Adrenal gland (tissue), 12 donors: ENCODE results near the gene TOPAZ1. TPM values are rescaled to one million over a fixed set of nuclear protein-coding genes. Genes with fewer than 3 reads are reported as not detected.

ENCODE experiments used
- DNase-seq, 7 donors: peaks; one replicate each; pipeline ENCODE4 v3.0.0-alpha.2; 2019 to 2020
- H3K27ac ChIP-seq, 5 donors: fragments of 200-600 bp; sonication (generic) in 4 of 5; 1 replicate in 3 of 5; 2 replicates in 2 of 5; pipeline versions ENCODE4 v1.5.1 to v1.8.0; 2016 to 2020; ENCODE audit warnings: mild to moderate bottlenecking in 1 of 5
- H3K27me3 ChIP-seq: fragments of 200-600 bp; 2 replicates; pipeline ENCODE4 v1.8.0; 2021
- H3K36me3 ChIP-seq, 2 donors: fragments of 200-600 bp; replicated peaks in 1 of 2; 1 replicate in 1 of 2; 2 replicates in 1 of 2; pipeline versions ENCODE4 v1.5.1 to v1.8.0; 2018 to 2022
- H3K4me1 ChIP-seq, 2 donors: fragments of 200-600 bp; replicated peaks in 1 of 2; 1 replicate in 1 of 2; 2 replicates in 1 of 2; pipeline versions ENCODE4 v1.5.1 to v1.8.0; 2018 to 2021
- H3K4me3 ChIP-seq, 4 donors: fragments of 200-600 bp; sonication (generic) in 3 of 4; one replicate each; pipeline ENCODE4 v1.5.1; 2016 to 2018
- H3K9me3 ChIP-seq, 3 donors: fragments of 200-600 bp; sonication (generic) in 1 of 3; replicated peaks in 1 of 3; 1 replicate in 2 of 3; 2 replicates in 1 of 3; pipeline versions ENCODE4 v1.5.1 to v1.8.0; 2016 to 2021
- CTCF ChIP-seq, 6 experiments: fragments of 450-650 bp in 4 of 6; fragments of 200-600 bp in 2 of 6; sonication (generic) in 1 of 6; IDR thresholded peaks; 1 replicate in 5 of 6; 2 replicates in 1 of 6; pipeline versions ENCODE4 v1.5.1 to v1.8.0; 2016 to 2021; ENCODE audit warnings: antibody characterized with exemption in 6 of 6, mild to moderate bottlenecking in 2 of 6, moderate library complexity in 1 of 6
- POLR2A ChIP-seq, 2 donors: fragments of 450-650 bp; IDR thresholded peaks; one replicate each; pipeline ENCODE4 v1.6.1; 2017; ENCODE audit warnings: antibody characterized with exemption in 2 of 2, mild to moderate bottlenecking in 2 of 2, moderate library complexity in 1 of 2
- WGBS, 4 donors: extraction: QIAGEN DNeasy Blood & Tissue Kit in 2 of 4; methylation state at CpG; one replicate each; pipeline versions ENCODE4 v1.1.5 to v1.1.7; 2013 to 2017; 5-methylcytosine and 5-hydroxymethylcytosine counted together
- intact Hi-C, 2 donors: fragments of 100-400 bp; cut with DNase I; formaldehyde crosslinking; loops; one replicate each; pipeline versions ENCODE4 v1.14.1 to v1.15.0; 2022 to 2023
- polyA plus RNA-seq, 3 donors: library from polyadenylated mRNA; stranded (reverse); fragments of 200-250 nt in 2 of 3; fragments of 350-450 nt in 1 of 3; fragmentation: Illumina TruSeq in 1 of 3; extraction: RNeasy Lipid Tissue Mini Kit (QIAGEN cat#74804) in 1 of 3; gene quantifications; one replicate each; pipeline ENCODE4 v1.2.3, GENCODE V29; 2013 to 2014
- total RNA-seq, 9 donors: library from RNA; depleted of rRNA in 4 of 9; stranded (reverse); fragments of >200 nt in 4 of 9; fragments of 120-200 nt in 1 of 9; fragmentation: NEBNext Ultra II Directional in 1 of 9; extraction: Animal tissue kit (Norgen Biotek cat#: 25700) in 1 of 9; gene quantifications; one replicate each; pipeline versions ENCODE4 v1.1.0 to v1.2.4, GENCODE V29; 2013 to 2023
- donor health status: healthy with polysubstance abuse.
- donor health status: Bipolar disorder and iron deficiency.
- donor health status: DM: yes; HTN: yes; CAD: no.
- donor health status: DM: no; HTN: no; CAD: no.
- donor health status: DM: no; HTN: no; CAD: no.
- donor health status: DM: yes; HTN: yes; CAD: no.

TOPAZ1 gene
- total and polyA plus RNA-seq, 12 donors: not detected

- peak within 1 kb of the TSS; percentile 47 to 73 (median 65) for H3K4me3 ChIP-seq
- no peak for TF ChIP-seq CTCF (IDR thresholded peaks at IDR 0.05)
- TF ChIP-seq POLR2A (IDR thresholded peaks at IDR 0.05): peak; percentile 77 to 97
- H3K27me3 ChIP-seq: no peaks in the 10 kb centered on the region
- H3K4me1 ChIP-seq: peaks cover 8 to 27% of the 10 kb centered on the region in 2 donors
- H3K9me3 ChIP-seq: no peaks in the 10 kb centered on the region
- peak; percentile 98 to 99 (median 99) for DNase-seq
- 0 to 1% (median 0%) methylated on average over 30 to 77 of the region's 77 CpGs for WGBS, 4 donors
- H3K27ac ChIP-seq: peak within 1 kb of the TSS; percentile 79 to 98 (median 98)
- intact Hi-C loops: no loop called here
- H3K36me3 ChIP-seq: no peaks in the 10 kb centered on the region
Observed at GRCh38 chr3:44338010-44338827, 96.5 kb downstream of the TOPAZ1 start, which contains the start of gene TCAIM. TSS of gene TCAIM (plus strand) at chr3:44338766. CDS start at chr3:44354783, 16,017 bp downstream.

GRCh38 chr3:44338828-44339127 is 97.1 kb downstream of the TOPAZ1 start:
- Histone ChIP-seq H3K36me3 (no peaks in the 10 kb centered on the region), H3K27me3 (no peaks in the 10 kb centered on the region), H3K9me3 (no peaks in the 10 kb centered on the region), H3K27ac (peak overlapping the region; percentile 79 to 98 (median 98)), H3K4me3 (peak overlapping the region; percentile 47 to 73 (median 65)), H3K4me1 (peaks cover 8 to 32% of the 10 kb centered on the region in 2 donors)
- peak in 1 of 6 experiments; percentile 8 for TF ChIP-seq CTCF (IDR thresholded peaks at IDR 0.05)
- TF ChIP-seq POLR2A (IDR thresholded peaks at IDR 0.05): no peak
- 0 to 1% (median 0%) methylated on average over 15 of the region's 15 CpGs for WGBS, 4 donors
- intact Hi-C loops: no loop called here
- no peak for DNase-seq

GRCh38 chr3:44339181-44340057 is 97.7 kb downstream of the TOPAZ1 start:
- H3K36me3 ChIP-seq: no peaks in the 10 kb centered on the region
- intact Hi-C loops: loop anchor here in 1 of 2 donors (5.0 kb wide), 1 partner anchor 138 kb away; the partner anchor contains the start of gene ZNF445
- peaks cover 8 to 32% of the 10 kb centered on the region in 2 donors for H3K4me1 ChIP-seq
- TF ChIP-seq POLR2A (IDR thresholded peaks at IDR 0.05): no peak
- TF ChIP-seq CTCF (IDR thresholded peaks at IDR 0.05): no peak
- H3K27me3 ChIP-seq: no peaks in the 10 kb centered on the region
- no peaks in the 10 kb centered on the region for H3K9me3 ChIP-seq
- H3K27ac ChIP-seq: peak overlapping the region in 4 of 5 donors; percentile 90 to 98 (median 98)
- no peak for DNase-seq
- 23 to 28% (median 26%) methylated on average over 11 of the region's 11 CpGs for WGBS, 4 donors
- H3K4me3 ChIP-seq: peak overlapping the region; percentile 47 to 73 (median 65)

- no peak for DNase-seq
- H3K27me3 ChIP-seq: no peaks in the 10 kb centered on the region
- no peaks in the 10 kb centered on the region for H3K9me3 ChIP-seq
- TF ChIP-seq POLR2A (IDR thresholded peaks at IDR 0.05) (no peak), CTCF (IDR thresholded peaks at IDR 0.05) (no peak)
- intact Hi-C loops: loop anchor here in 1 of 2 donors (5.0 kb wide), 1 partner anchor 137 kb away; the partner anchor contains the start of gene ZNF445
- peak overlapping the region in 2 of 5 donors; percentile 90 to 98 for H3K27ac ChIP-seq
- peak overlapping the region in 1 of 4 donors; percentile 71 for H3K4me3 ChIP-seq
- 79 to 84% (median 81%) methylated on average over 3 of the region's 3 CpGs for WGBS, 4 donors
- H3K4me1 ChIP-seq: peaks cover 8 to 32% of the 10 kb centered on the region in 2 donors
- H3K36me3 ChIP-seq: no peaks in the 10 kb centered on the region
Observed at GRCh38 chr3:44340058-44340395, 98.3 kb downstream of the TOPAZ1 start.
